ENCODE measurements around the gene CYRIA.

DNA sequence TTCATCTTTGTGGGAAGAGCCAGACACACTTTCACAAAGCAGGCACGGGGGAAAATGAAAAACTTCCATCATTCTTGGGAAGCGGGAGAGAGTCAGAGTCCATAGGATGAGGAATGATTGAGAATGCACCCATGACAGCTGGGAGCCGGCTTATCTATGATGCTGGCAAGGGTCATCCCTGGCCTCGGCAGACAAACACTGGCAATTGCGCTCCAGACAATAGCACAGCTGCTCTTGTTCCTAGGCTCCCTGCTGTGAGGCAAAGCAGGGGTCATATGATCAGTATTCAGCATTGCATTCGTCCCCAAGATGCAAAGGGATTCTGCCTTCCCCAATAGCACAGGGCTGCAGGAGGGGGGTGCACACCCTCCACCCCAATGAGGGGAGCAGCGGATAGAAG, 33.0 kb downstream of the CYRIA start:
- TF ChIP-seq CTCF (IDR thresholded peaks at IDR 0.05) (no peak), POLR2A (IDR thresholded peaks at IDR 0.05) (no peak), EP300 (IDR thresholded peaks at IDR 0.05) (no peak)
